ENCODE measurements around the gene MYO9A. TPM values are rescaled to one million over a fixed set of nuclear protein-coding genes. Genes with fewer than 3 reads are reported as not detected.

MYO9A gene
- total RNA-seq, 1 experiment from 2014 or later, result 41.6 TPM

DNA sequence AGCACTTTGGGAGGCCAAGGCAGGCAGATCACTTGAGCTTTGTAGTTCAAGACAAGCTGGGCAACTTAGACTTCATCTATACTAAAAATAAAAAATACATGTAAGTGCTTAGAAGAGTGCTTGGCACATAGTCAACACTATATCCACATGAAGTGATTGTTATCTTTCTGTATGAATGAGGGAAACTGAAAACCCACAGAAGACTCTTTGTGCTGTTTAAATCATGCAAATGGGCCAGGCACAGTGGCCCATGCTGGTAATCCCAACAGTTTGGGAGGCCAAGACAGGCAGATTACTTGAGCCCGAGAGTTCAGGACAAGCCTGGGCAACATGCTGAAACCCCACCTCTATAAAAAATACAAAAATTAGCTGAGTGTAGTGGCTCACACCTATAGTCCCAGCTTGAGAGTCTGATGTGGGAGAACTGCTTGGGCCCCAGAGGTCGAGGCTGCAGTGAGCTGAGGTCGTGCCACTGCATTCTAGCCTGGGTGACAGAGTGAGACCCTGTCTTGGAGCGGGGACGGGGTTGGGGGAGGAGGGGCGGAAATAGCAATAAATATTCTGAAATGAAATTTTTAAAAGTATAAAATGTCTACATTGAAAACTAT, 177.9 kb downstream of the MYO9A start:
- in situ Hi-C loops (cut with HindIII; ENCODE audit: low pct_unique_long_range_greater_than_20kb, low sequenced_read_pairs) (no loop called here), intact Hi-C loops (cut with micrococcal nuclease; ENCODE audit: unreplicated experiment) (no loop called here)
- no peaks in the 10 kb centered on the region for H3K27me3 ChIP-seq (ENCODE audit: control insufficient read depth, insufficient read depth, low read length)
- no peaks in the 10 kb centered on the region for H3K4me1 ChIP-seq (ENCODE audit: control insufficient read depth, insufficient read depth, low read length)
- H3K27ac ChIP-seq (ENCODE audit: low read length), result no peak overlapping the region
- POLR2A ChIA-PET, result no interaction called here
- H3K36me3 ChIP-seq (ENCODE audit: control insufficient read depth, insufficient read depth, low read length), result no peaks in the 10 kb centered on the region
- TF ChIP-seq POLR2AphosphoS5 (IDR thresholded peaks at IDR 0.05; ENCODE audit: low read depth, low read length) (no peak), TCF7L2 (IDR thresholded peaks at IDR 0.05; ENCODE audit: low read depth, low read length) (no peak), SIN3A (IDR thresholded peaks at IDR 0.05; ENCODE audit: borderline replicate concordance, insufficient read depth, low read depth, low read length) (no peak)
- TF ChIP-seq, protein P1, sequence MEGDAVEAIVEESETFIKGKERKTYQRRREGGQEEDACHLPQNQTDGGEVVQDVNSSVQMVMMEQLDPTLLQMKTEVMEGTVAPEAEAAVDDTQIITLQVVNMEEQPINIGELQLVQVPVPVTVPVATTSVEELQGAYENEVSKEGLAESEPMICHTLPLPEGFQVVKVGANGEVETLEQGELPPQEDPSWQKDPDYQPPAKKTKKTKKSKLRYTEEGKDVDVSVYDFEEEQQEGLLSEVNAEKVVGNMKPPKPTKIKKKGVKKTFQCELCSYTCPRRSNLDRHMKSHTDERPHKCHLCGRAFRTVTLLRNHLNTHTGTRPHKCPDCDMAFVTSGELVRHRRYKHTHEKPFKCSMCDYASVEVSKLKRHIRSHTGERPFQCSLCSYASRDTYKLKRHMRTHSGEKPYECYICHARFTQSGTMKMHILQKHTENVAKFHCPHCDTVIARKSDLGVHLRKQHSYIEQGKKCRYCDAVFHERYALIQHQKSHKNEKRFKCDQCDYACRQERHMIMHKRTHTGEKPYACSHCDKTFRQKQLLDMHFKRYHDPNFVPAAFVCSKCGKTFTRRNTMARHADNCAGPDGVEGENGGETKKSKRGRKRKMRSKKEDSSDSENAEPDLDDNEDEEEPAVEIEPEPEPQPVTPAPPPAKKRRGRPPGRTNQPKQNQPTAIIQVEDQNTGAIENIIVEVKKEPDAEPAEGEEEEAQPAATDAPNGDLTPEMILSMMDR (IDR thresholded peaks at IDR 0.05), result no peak
- TF ChIP-seq, protein P2, sequence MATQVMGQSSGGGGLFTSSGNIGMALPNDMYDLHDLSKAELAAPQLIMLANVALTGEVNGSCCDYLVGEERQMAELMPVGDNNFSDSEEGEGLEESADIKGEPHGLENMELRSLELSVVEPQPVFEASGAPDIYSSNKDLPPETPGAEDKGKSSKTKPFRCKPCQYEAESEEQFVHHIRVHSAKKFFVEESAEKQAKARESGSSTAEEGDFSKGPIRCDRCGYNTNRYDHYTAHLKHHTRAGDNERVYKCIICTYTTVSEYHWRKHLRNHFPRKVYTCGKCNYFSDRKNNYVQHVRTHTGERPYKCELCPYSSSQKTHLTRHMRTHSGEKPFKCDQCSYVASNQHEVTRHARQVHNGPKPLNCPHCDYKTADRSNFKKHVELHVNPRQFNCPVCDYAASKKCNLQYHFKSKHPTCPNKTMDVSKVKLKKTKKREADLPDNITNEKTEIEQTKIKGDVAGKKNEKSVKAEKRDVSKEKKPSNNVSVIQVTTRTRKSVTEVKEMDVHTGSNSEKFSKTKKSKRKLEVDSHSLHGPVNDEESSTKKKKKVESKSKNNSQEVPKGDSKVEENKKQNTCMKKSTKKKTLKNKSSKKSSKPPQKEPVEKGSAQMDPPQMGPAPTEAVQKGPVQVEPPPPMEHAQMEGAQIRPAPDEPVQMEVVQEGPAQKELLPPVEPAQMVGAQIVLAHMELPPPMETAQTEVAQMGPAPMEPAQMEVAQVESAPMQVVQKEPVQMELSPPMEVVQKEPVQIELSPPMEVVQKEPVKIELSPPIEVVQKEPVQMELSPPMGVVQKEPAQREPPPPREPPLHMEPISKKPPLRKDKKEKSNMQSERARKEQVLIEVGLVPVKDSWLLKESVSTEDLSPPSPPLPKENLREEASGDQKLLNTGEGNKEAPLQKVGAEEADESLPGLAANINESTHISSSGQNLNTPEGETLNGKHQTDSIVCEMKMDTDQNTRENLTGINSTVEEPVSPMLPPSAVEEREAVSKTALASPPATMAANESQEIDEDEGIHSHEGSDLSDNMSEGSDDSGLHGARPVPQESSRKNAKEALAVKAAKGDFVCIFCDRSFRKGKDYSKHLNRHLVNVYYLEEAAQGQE (IDR thresholded peaks at IDR 0.05; ENCODE audit: insufficient read depth in 1 of 2, low read depth in 2 of 2, low read length in 1 of 2), result no peak
- no peaks in the 10 kb centered on the region for H3K9me3 ChIP-seq (ENCODE audit: control insufficient read depth, insufficient read depth, low read depth, low read length)
- CTCF ChIA-PET, result no interaction called here
- ATAC-seq (no peak), DNase-seq (ENCODE audit: low read depth, low spot score) (no peak)
- H3K4me3 ChIP-seq (ENCODE audit: low read depth in 2 of 2, low read length in 2 of 2), result no peak overlapping the region
- no TSS peak for BruUV-seq (replicated peaks)

DNA sequence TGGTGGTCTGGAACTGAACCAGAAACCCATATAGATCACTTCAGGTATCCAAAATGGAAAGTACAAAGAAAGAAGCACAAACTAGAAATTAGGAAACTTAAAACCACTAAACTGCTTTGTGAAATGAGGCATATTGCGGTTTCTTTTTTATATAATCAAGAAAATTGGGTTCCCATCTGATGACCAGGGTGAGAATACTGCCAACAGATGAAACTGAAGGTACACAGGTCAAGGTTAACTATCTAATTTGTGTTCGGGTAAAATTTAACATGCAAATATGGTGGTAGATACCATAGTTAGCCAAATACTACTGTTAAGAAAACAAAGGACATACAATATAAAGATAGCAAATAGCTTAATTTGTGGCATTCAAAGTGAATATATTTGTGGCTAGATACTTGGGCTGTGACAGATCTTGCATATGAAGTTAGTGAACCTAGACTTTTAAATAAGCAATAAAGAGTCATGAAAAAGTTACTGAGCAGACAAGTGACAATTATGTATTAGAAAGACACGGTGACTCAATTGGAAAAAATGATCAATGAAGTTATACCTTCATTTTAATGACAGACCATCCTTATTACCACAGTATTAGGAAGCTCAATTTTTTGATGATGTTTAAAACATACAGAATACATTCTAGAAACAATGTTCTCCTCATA, 180.2 kb downstream of the MYO9A start:
- CTCF ChIA-PET, result no interaction called here
- in situ Hi-C loops (cut with HindIII; ENCODE audit: low pct_unique_long_range_greater_than_20kb, low sequenced_read_pairs), result no loop called here
- no peak for ATAC-seq

More for the DNA sequence above, 180.2 kb downstream of the MYO9A start:
- Histone ChIP-seq H3K27ac (ENCODE audit: low read length) (no peak overlapping the region), H3K27me3 (ENCODE audit: control insufficient read depth, insufficient read depth, low read length) (no peaks in the 10 kb centered on the region), H3K4me1 (ENCODE audit: control insufficient read depth, insufficient read depth, low read length) (no peaks in the 10 kb centered on the region), H3K4me3 (ENCODE audit: low read depth in 2 of 2, low read length in 2 of 2) (no peak overlapping the region), H3K36me3 (ENCODE audit: control insufficient read depth, insufficient read depth, low read length) (no peaks in the 10 kb centered on the region), H3K9me3 (ENCODE audit: control insufficient read depth, insufficient read depth, low read depth, low read length) (no peaks in the 10 kb centered on the region)
- POLR2A ChIA-PET, result no interaction called here
- intact Hi-C loops (cut with micrococcal nuclease; ENCODE audit: unreplicated experiment), result no loop called here
- no peak for TF ChIP-seq SIN3A (IDR thresholded peaks at IDR 0.05; ENCODE audit: borderline replicate concordance, insufficient read depth, low read depth, low read length)
- TF ChIP-seq POLR2AphosphoS5 (IDR thresholded peaks at IDR 0.05; ENCODE audit: low read depth, low read length), result no peak
- TF ChIP-seq, protein P2 (IDR thresholded peaks at IDR 0.05; ENCODE audit: insufficient read depth in 1 of 2, low read depth in 2 of 2, low read length in 1 of 2), result no peak
- TF ChIP-seq TCF7L2 (IDR thresholded peaks at IDR 0.05; ENCODE audit: low read depth, low read length), result no peak
- TF ChIP-seq, protein P1 (IDR thresholded peaks at IDR 0.05), result no peak
- BruUV-seq (replicated peaks), result no TSS peak
- no peak for DNase-seq (ENCODE audit: low read depth, low spot score)

All from Panc1 (cell line).